ENCODE data around the gene DGKQ. TPM values are rescaled to one million over a fixed set of nuclear protein-coding genes. Genes with fewer than 3 reads are reported as not detected.

DGKQ gene
- total and polyA plus RNA-seq, 2 experiments from 2014 or later = 15.1 to 17.1 TPM

DNA sequence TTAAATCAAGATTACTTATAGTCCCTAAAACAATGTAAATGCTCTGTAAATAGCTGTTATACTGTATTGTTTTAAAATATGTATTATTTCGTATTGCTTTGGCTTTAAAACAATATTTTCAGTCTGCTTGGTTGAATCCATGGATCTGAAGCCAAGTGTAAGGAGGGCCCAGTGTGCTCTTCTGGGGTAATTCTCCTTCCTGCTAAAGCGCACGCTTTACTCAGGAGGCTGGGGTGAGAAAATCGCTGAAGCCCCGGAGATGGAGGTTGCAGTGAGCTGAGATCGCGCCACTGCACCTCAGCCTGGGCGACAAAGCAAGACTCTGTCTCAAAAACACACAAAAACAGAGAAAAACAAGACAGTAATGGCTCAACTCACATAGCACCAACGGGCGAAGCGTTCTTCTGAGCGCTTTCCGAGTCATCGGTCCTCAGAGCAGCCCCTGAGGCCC lies 13.1 kb upstream of the DGKQ start:
- TF ChIP-seq, protein P1, sequence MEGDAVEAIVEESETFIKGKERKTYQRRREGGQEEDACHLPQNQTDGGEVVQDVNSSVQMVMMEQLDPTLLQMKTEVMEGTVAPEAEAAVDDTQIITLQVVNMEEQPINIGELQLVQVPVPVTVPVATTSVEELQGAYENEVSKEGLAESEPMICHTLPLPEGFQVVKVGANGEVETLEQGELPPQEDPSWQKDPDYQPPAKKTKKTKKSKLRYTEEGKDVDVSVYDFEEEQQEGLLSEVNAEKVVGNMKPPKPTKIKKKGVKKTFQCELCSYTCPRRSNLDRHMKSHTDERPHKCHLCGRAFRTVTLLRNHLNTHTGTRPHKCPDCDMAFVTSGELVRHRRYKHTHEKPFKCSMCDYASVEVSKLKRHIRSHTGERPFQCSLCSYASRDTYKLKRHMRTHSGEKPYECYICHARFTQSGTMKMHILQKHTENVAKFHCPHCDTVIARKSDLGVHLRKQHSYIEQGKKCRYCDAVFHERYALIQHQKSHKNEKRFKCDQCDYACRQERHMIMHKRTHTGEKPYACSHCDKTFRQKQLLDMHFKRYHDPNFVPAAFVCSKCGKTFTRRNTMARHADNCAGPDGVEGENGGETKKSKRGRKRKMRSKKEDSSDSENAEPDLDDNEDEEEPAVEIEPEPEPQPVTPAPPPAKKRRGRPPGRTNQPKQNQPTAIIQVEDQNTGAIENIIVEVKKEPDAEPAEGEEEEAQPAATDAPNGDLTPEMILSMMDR (IDR thresholded peaks at IDR 0.05; ENCODE audit: low read depth, low read length) = no peak
- no peaks in the 10 kb centered on the region for H3K36me3 ChIP-seq
- no peaks in the 10 kb centered on the region for H3K9me3 ChIP-seq (ENCODE audit: low read depth)
- peak overlapping the region; percentile 44 for H3K27ac ChIP-seq
- H3K27me3 ChIP-seq = no peaks in the 10 kb centered on the region
- H3K4me1 ChIP-seq (ENCODE audit: low read depth) = peaks cover 11% of the 10 kb centered on the region
- peak overlapping the region; percentile 46 for H3K4me3 ChIP-seq
- DNase-seq (ENCODE audit: low read depth in 1 of 2, low spot score in 1 of 2) = no peak

DNA sequence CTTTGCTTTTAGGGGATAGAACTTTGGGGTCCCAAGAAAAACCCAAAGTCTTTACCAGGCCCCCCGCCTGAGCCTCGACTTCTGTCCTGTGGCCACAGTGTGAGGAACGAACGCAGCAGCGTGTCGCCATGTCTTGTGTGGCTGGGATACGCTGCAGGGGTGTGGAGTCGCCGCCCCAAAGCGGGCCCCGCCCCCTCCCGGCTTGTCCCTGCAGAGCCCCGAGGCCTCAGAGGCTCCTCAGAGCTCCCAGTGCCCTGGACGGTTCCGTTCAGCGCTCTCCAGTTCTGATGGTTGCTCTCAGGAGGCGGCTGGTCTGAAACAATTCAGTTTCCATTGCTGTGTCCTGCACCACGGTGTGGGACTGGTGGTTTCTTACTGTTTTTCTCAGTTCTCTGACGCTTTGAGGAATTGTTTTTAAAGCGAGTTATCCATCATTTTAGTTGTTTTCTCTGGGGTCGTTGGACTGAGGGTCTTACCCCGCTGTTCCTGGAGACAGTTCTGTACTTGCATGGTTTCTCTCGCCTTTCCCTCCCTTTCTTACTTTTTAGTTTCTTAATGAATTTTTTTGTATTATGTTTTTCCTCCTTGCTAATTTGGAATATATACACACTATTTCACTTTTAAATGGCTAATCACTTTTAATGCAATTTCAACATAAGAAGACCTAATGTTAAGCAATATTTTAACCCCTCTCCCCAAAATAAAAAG lies 11.9 kb upstream of the DGKQ start:
- Histone ChIP-seq H3K4me1 (ENCODE audit: low read depth) (peaks cover 11% of the 10 kb centered on the region), H3K27ac (no peak overlapping the region), H3K27me3 (no peaks in the 10 kb centered on the region), H3K9me3 (ENCODE audit: low read depth) (no peaks in the 10 kb centered on the region), H3K36me3 (no peaks in the 10 kb centered on the region), H3K4me3 (no peak overlapping the region)
- peak; percentile 53 to 69 for DNase-seq (ENCODE audit: low read depth in 1 of 2, low spot score in 1 of 2)
- TF ChIP-seq, protein P1 (IDR thresholded peaks at IDR 0.05; ENCODE audit: low read depth, low read length) = no peak

DNA sequence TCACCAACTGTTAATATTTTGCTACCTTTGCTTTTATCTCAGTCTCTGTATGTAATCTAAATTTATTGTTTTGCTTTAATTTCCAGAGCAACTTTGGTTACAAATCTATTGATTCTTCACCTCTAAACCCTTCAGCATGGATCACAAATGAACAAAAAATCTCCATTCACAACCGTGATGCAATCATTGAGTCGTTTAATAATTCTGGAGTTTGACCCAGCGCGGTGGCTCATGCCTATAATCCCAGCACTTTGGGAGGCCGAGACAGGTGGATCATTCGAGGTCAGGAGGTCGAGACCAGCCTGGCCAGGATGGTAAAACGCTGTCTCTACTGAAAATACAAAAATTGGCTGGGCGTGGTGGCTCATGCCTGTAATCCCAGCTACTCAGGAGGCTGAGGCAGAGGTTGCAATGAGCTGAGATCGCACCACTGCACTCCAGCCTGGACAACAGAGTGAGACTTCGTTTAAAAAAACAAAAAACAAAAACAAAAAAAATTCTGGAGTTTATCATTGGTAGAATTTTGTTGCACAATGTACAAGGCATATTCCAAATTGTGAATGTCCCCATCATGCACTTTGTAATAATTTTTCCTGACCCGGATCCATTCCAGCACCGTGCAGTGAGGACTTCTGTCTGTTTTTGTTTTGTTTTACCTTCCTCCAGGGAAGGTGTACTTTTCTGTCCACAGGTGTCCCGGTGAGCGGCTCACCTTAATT lies 11.1 kb upstream of the DGKQ start:
- TF ChIP-seq, protein P1 (IDR thresholded peaks at IDR 0.05; ENCODE audit: low read depth, low read length) = no peak
- Histone ChIP-seq H3K36me3 (no peaks in the 10 kb centered on the region), H3K4me1 (ENCODE audit: low read depth) (peaks cover 11% of the 10 kb centered on the region), H3K9me3 (ENCODE audit: low read depth) (no peaks in the 10 kb centered on the region), H3K27ac (no peak overlapping the region), H3K27me3 (no peaks in the 10 kb centered on the region), H3K4me3 (no peak overlapping the region)
- DNase-seq (ENCODE audit: low read depth in 1 of 2, low spot score in 1 of 2) = no peak

DNA sequence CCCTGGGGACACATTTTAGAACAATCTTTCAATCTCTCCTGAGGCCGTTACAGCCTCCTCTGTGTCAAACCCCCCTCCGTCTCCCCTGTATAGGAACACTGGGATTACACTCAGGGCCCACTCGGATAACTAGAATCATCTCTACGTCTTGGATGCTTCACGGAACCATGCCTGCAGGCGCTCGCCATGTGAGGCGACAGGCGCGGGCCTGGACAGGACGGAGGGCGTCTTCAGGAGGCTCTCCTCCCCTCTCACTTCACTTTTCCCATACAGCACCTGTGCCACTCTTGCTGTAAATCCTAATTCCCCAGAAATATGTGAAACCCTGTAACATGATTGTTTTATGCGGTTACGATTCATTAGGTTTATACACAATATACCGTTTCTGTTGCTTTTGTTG lies 9.4 kb upstream of the DGKQ start:
- TF ChIP-seq, protein P1 (IDR thresholded peaks at IDR 0.05; ENCODE audit: low read depth, low read length) = no peak
- peaks cover 11% of the 10 kb centered on the region for H3K4me1 ChIP-seq (ENCODE audit: low read depth)
- H3K9me3 ChIP-seq (ENCODE audit: low read depth) = no peaks in the 10 kb centered on the region
- no peak overlapping the region for H3K4me3 ChIP-seq
- DNase-seq (ENCODE audit: low read depth in 1 of 2, low spot score in 1 of 2) = no peak
- no peaks in the 10 kb centered on the region for H3K36me3 ChIP-seq
- H3K27ac ChIP-seq = no peak overlapping the region
- H3K27me3 ChIP-seq = no peaks in the 10 kb centered on the region

DNA sequence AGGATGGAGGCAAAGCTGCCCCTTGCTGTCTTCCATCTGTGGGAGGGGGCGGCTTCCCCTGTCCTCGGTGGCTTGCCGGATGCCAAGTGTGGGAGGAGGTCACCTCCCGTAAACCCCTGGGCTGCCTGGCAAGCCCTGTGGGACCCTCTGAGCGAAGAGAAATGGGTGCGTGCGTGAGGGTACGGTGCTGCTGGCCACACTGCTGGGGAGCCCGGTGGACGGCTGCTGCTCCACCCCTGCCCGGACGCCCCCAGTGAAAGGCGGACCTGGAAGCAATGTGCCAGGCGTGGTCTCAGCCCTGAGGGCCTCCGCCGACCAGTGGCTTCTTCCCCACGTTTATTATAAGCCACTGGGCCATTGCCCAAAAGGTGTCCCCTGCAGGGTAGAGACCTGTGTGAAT lies 8.9 kb upstream of the DGKQ start:
- H3K27me3 ChIP-seq = no peaks in the 10 kb centered on the region
- TF ChIP-seq, protein P1 (IDR thresholded peaks at IDR 0.05; ENCODE audit: low read depth, low read length) = no peak
- no peak overlapping the region for H3K27ac ChIP-seq
- peaks cover 11% of the 10 kb centered on the region for H3K4me1 ChIP-seq (ENCODE audit: low read depth)
- no peaks in the 10 kb centered on the region for H3K9me3 ChIP-seq (ENCODE audit: low read depth)
- DNase-seq (ENCODE audit: low read depth in 1 of 2, low spot score in 1 of 2) = no peak
- no peak overlapping the region for H3K4me3 ChIP-seq
- H3K36me3 ChIP-seq = no peaks in the 10 kb centered on the region

Measured in cardiac muscle cell (in vitro differentiated cells and primary cell).